ENCODE data around the gene TMEM14A. TPM values are rescaled to one million over a fixed set of nuclear protein-coding genes. Genes with fewer than 3 reads are reported as not detected.

TMEM14A gene
- total and polyA plus RNA-seq, 9 of the 15 experiments (the other 6 are each of a cell fraction or from before 2014, with no cell fraction given), result 3.5 to 43.3 (median 8.5) TPM

DNA sequence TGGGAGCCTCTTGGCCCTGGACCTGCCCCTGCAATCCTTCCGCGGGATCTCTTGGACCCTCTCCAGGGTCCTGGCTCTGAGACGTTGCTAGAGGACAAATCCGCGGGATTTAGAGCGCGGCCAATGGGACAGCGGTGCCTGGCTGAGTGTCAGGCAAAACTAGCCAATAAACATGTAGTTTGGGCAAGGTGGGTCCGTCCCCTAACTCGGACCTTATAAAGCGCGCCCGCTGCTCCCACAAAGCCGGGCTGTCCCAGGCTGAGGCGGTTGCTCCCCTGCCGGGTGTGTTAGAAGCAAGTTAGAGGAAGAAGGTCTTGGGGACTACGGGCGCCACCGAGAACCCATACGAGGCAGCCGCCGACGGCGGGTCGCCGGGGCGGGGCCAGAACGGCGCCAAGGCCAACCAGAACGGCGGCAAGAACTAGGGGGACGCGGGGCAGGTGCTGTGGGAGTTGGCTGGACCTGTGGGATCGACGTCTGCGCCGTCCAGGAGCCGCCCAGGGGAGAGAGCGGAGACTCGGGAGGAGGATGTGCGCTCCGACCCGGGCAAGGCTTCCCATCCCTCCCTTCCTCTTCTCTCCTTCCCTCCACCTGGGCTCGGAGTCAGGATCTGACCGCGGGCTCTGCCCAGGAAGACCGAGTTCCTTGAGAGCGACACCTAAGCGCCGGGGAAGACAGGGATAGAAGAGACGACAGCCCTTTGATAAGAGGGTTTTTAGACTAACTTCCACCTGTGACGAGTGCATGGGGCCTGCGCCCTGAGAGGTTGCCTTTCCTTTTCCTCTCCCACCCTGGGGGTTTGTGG lies 6.5 kb upstream of the TMEM14A start (continued):
- TF ChIP-seq, protein P1, sequence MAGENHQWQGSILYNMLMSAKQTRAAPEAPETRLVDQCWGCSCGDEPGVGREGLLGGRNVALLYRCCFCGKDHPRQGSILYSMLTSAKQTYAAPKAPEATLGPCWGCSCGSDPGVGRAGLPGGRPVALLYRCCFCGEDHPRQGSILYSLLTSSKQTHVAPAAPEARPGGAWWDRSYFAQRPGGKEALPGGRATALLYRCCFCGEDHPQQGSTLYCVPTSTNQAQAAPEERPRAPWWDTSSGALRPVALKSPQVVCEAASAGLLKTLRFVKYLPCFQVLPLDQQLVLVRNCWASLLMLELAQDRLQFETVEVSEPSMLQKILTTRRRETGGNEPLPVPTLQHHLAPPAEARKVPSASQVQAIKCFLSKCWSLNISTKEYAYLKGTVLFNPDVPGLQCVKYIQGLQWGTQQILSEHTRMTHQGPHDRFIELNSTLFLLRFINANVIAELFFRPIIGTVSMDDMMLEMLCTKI (IDR thresholded peaks at IDR 0.05; ENCODE audit: partially characterized antibody), result no peak
- TF ChIP-seq DNMT1 (IDR thresholded peaks at IDR 0.05) (no peak), KLF13 (tag; IDR thresholded peaks at IDR 0.05; ENCODE audit: borderline replicate concordance, low read depth) (no peak), GTF2F1 (IDR thresholded peaks at IDR 0.05; ENCODE audit: low read depth, low read length) (peak; percentile 76; the same call in 1 of the 2 replicates), NFIC (IDR thresholded peaks at IDR 0.05) (peak; percentile 62), ZSCAN29 (IDR thresholded peaks at IDR 0.05) (no peak), HNRNPH1 (optimal IDR thresholded peaks at IDR 0.05; ENCODE audit: low read depth, low read length) (no peak), ZSCAN32 (CRISPR knock-in tag; IDR thresholded peaks at IDR 0.05) (no peak), HEY1 (CRISPR knock-in tag; IDR thresholded peaks at IDR 0.05; ENCODE audit: borderline replicate concordance) (no peak), ARNT (IDR thresholded peaks at IDR 0.05) (no peak), RAD21 (CRISPR knock-in tag; conservative IDR thresholded peaks at IDR 0.05 in 1 of 2, IDR thresholded peaks at IDR 0.05 in 1 of 2) (no peak), PHB (CRISPR knock-in tag; IDR thresholded peaks at IDR 0.05) (no peak), SNRNP70 (optimal IDR thresholded peaks at IDR 0.05; ENCODE audit: low read depth, low read length) (no peak), MXI1 (IDR thresholded peaks at IDR 0.05; ENCODE audit: low read depth, low read length) (no peak), ZNF175 (CRISPR knock-in tag; IDR thresholded peaks at IDR 0.05; ENCODE audit: low read depth) (no peak), SREBF1 (IDR thresholded peaks at IDR 0.05; ENCODE audit: borderline replicate concordance, low read depth, low read length) (no peak), TAF15 (IDR thresholded peaks at IDR 0.05; ENCODE audit: low read depth, low read length) (no peak)
- TF ChIP-seq, protein P2, sequence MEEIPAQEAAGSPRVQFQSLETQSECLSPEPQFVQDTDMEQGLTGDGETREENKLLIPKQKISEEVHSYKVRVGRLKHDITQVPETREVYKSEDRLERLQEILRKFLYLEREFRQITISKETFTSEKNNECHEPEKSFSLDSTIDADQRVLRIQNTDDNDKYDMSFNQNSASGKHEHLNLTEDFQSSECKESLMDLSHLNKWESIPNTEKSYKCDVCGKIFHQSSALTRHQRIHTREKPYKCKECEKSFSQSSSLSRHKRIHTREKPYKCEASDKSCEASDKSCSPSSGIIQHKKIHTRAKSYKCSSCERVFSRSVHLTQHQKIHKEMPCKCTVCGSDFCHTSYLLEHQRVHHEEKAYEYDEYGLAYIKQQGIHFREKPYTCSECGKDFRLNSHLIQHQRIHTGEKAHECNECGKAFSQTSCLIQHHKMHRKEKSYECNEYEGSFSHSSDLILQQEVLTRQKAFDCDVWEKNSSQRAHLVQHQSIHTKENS (CRISPR knock-in tag; IDR thresholded peaks at IDR 0.05), result no peak
- TF ChIP-seq, protein P3, sequence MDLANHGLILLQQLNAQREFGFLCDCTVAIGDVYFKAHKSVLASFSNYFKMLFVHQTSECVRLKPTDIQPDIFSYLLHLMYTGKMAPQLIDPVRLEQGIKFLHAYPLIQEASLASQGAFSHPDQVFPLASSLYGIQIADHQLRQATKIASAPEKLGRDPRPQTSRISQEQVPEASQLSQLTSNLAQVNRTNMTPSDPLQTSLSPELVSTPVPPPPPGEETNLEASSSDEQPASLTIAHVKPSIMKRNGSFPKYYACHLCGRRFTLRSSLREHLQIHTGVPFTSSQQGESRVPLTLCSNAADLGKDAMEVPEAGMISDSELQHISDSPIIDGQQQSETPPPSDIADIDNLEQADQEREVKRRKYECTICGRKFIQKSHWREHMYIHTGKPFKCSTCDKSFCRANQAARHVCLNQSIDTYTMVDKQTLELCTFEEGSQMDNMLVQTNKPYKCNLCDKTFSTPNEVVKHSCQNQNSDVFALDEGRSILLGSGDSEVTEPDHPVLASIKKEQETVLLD (IDR thresholded peaks at IDR 0.05), result no peak
- TF ChIP-seq, protein P4, sequence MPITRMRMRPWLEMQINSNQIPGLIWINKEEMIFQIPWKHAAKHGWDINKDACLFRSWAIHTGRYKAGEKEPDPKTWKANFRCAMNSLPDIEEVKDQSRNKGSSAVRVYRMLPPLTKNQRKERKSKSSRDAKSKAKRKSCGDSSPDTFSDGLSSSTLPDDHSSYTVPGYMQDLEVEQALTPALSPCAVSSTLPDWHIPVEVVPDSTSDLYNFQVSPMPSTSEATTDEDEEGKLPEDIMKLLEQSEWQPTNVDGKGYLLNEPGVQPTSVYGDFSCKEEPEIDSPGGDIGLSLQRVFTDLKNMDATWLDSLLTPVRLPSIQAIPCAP (CRISPR knock-in tag; IDR thresholded peaks at IDR 0.05; ENCODE audit: borderline replicate concordance), result no peak
- TF ChIP-seq, protein P5, sequence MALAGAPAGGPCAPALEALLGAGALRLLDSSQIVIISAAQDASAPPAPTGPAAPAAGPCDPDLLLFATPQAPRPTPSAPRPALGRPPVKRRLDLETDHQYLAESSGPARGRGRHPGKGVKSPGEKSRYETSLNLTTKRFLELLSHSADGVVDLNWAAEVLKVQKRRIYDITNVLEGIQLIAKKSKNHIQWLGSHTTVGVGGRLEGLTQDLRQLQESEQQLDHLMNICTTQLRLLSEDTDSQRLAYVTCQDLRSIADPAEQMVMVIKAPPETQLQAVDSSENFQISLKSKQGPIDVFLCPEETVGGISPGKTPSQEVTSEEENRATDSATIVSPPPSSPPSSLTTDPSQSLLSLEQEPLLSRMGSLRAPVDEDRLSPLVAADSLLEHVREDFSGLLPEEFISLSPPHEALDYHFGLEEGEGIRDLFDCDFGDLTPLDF (CRISPR knock-in tag; IDR thresholded peaks at IDR 0.05), result peak; percentile 67; the same call in 1 of the 2 replicates
- TF ChIP-seq, protein P6, sequence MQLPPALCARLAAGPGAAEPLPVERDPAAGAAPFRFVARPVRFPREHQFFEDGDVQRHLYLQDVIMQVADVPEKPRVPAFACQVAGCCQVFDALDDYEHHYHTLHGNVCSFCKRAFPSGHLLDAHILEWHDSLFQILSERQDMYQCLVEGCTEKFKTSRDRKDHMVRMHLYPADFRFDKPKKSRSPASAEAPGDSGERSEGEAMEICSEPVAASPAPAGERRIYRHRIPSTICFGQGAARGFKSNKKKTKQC (CRISPR knock-in tag; IDR thresholded peaks at IDR 0.05), result peak; percentile 63; the same call in 1 of the 2 replicates

All from K562 (cell line).